ENCODE results near the gene DAZ1. TPM values are rescaled to one million over a fixed set of nuclear protein-coding genes. Genes with fewer than 3 reads are reported as not detected.
"Not testable (repeated sequence)": the region's sequence is repeated elsewhere in the genome, so short reads cannot be mapped to it uniquely, and the experiment has no call there.

DAZ1 gene, protein sequence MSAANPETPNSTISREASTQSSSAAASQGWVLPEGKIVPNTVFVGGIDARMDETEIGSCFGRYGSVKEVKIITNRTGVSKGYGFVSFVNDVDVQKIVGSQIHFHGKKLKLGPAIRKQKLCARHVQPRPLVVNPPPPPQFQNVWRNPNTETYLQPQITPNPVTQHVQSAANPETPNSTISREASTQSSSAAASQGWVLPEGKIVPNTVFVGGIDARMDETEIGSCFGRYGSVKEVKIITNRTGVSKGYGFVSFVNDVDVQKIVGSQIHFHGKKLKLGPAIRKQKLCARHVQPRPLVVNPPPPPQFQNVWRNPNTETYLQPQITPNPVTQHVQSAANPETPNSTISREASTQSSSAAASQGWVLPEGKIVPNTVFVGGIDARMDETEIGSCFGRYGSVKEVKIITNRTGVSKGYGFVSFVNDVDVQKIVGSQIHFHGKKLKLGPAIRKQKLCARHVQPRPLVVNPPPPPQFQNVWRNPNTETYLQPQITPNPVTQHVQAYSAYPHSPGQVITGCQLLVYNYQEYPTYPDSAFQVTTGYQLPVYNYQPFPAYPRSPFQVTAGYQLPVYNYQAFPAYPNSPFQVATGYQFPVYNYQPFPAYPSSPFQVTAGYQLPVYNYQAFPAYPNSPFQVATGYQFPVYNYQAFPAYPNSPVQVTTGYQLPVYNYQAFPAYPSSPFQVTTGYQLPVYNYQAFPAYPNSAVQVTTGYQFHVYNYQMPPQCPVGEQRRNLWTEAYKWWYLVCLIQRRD
- total RNA-seq: not detected
- long read RNA-seq: 0 reads

DNA sequence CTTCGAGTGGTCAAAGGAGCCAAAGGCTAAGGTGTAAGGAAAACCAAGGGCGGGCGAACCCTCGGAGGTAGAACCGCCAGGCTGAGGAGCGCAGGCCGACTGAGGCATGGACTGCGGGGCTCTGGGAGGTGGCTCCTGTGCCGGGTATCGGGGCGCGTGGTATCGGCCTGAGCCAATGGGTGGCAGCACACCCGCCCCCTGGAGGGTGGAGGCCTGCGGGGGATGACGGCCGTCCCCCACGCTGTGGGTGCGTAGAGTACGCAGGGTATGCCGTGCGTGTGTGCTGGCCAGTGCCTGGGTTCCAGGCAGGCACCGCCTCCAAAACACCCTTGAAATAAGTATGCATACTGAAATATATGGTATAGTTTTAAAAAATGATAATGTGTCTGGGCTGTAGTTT is at the start of gene DAZ1:
TSS of gene DAZ1 (minus strand) at position 101 of the 400 bp plus-strand sequence. CDS start 208 bp downstream, outside the sequence.
- intact Hi-C loops (cut with DNase I); ATAC-seq; DNase-seq: not testable (repeated sequence)

DNA sequence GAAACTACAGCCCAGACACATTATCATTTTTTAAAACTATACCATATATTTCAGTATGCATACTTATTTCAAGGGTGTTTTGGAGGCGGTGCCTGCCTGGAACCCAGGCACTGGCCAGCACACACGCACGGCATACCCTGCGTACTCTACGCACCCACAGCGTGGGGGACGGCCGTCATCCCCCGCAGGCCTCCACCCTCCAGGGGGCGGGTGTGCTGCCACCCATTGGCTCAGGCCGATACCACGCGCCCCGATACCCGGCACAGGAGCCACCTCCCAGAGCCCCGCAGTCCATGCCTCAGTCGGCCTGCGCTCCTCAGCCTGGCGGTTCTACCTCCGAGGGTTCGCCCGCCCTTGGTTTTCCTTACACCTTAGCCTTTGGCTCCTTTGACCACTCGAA is 20.4 kb upstream of the DAZ1 start, which contains the start of gene DAZ2:
TSS of gene DAZ2 (plus strand) at position 301 of the 400 bp plus-strand sequence. CDS start 208 bp downstream, outside the sequence.
- ATAC-seq; DNase-seq; intact Hi-C loops (cut with DNase I): not testable (repeated sequence)

DNA sequence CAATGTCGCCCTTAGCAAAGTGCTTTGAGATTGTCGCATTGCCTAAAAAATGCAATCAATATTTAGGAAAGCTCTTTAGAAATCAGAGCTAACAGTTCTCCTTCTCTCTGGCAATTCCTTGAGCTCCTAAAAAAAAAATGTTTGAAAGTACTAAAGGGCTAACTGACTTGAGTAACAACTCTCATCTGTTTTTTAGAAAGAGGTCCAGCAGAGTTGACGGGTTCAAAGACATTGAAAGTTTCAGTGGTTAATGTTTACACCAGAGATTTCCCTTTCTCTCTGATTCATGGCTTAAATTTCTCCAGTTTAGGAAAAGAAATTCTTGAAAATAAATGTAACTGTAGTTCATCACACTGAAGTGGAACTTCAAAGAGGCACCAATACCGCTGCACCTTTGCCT is 11.9 kb upstream of the DAZ1 start:
- ATAC-seq; DNase-seq; intact Hi-C loops (cut with DNase I): not testable (repeated sequence)

DNA sequence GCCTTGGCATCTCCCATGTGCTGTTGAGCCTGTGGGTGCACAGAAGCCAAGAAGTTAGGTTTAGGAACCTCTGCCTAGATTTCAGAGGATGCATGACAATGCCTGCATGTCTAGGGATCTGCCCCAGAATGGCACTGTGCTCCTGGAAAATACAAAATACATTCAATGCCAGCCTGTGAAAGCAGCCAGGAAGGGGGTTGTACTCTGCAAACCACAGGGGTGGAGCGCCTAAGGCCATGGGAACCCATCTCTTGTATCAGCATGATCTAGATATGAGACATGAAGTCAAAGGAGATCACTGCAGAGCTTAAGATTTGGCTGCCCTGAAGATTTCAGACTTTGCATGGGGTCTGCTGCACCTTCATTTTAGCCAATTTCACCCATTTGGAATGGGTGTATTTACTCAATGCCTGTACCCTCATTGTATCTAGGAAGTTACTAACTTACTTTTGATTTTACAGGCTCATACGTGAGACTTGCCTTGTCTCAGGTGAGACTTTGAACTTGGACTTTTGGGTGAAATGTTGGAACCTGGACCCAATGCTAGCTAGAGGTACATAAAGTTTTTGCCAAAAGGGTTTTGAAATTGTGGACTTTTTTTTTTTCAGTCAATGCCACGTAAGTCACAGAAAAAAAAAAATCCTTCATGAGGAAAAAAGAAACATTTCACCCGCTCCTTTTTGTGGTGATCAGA is 11.1 kb upstream of the DAZ1 start:
- intact Hi-C loops (cut with DNase I); DNase-seq; ATAC-seq: not testable (repeated sequence)

DNA sequence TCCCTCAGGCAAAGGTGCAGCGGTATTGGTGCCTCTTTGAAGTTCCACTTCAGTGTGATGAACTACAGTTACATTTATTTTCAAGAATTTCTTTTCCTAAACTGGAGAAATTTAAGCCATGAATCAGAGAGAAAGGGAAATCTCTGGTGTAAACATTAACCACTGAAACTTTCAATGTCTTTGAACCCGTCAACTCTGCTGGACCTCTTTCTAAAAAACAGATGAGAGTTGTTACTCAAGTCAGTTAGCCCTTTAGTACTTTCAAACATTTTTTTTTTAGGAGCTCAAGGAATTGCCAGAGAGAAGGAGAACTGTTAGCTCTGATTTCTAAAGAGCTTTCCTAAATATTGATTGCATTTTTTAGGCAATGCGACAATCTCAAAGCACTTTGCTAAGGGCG is 8.6 kb upstream of the DAZ1 start:
- ATAC-seq; DNase-seq; intact Hi-C loops (cut with DNase I): not testable (repeated sequence)

Other genes with a start within 250 kb of the DAZ1 start
- gene BPY2, start 214.7 kb downstream of the DAZ1 start, total RNA-seq: not detected
- not detected for gene DAZ2, start 20.5 kb upstream of the DAZ1 start, total RNA-seq